ENCODE results near the gene TBC1D22A.

TBC1D22A gene

DNA sequence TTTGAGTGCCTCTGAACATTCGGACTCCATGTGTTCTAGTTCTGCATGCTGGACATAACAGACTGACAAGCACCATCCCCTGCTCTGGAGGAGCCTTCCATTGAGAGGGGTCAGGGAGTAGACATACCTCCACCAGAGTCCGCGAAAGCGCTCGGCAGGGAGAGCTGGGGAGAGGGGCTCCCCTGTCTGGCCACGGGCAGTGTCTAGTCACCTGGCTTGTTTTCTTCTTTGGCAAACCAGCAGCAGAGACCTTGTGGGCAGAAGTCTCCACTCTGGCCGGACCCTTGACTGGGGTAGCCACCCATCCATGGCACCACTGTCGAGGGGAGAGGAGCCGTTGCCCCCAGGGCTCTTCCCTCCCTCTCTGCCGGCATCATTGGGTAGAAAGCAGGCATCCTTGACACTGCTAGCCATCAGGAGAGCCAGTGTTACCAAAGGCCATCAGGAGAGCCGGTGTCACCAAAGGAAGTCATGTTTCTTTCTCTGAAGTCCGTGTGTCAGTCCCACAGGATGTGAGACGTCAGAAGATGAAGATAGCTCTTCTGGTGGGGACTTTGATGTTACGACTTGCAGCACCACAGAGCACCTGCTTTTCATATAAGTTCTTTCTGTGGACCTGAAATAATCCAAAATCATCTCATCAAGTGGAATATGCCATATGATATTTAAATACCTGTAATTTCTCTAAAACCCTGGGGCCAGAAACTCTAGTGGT is 305.6 kb downstream of the TBC1D22A start:
- no peak for DNase-seq

GRCh38 chr22:47068626-47068996 is 306.2 kb downstream of the TBC1D22A start:
- no peak for DNase-seq

DNA sequence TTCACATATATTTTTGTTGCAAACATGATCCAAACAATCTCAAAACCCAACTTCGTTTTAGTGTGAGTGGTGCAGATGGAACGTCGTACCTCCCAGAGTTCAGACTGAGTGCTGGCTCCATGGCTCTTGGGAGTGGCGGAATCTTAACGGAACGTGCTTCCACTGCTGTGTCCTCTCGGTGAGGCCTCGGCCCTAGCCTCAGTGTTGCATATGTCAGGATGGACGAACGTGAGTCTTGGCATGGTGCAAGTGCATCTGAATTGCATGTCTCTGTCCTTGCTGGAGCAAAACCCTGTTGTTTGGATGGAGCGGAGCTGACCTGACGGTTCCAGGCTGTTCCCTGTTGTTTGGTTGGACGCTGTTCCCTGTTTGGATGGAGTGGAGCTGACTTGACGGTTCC is 306.8 kb downstream of the TBC1D22A start:
- DNase-seq = no peak

GRCh38 chr22:47071078-47071806 is 308.8 kb downstream of the TBC1D22A start:
- DNase-seq = no peak

- no peak for DNase-seq
Observed at GRCh38 chr22:47071807-47072641, 309.6 kb downstream of the TBC1D22A start.

GRCh38 chr22:47072642-47072967 is 310.2 kb downstream of the TBC1D22A start:
- DNase-seq = no peak

- DNase-seq = no peak
Observed at GRCh38 chr22:47073075-47073474, 310.6 kb downstream of the TBC1D22A start.

GRCh38 chr22:47074105-47074504 is 311.7 kb downstream of the TBC1D22A start:
- no peak for DNase-seq

- no peak for DNase-seq
Observed at GRCh38 chr22:47075568-47075967, 313.1 kb downstream of the TBC1D22A start.

DNA sequence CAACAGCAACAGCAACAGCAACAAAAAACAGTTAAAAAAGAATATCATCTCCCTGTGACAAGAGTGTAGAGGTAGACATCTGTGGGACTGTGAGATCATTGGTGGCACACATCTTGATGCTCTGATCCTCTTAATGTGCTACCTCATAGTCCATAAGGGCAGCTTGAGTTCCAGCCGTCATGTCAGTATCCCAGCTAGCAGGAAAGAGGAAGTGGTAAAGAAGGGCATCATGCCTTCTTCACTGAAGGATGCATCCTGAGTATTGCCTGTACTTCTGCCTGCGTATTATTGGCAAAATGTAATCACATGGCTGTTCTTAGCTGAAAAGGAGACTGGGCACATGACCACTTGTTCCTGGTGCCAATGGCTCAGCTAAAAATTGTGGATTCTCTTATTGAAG is 314.3 kb downstream of the TBC1D22A start:
- no peak for DNase-seq

DNA sequence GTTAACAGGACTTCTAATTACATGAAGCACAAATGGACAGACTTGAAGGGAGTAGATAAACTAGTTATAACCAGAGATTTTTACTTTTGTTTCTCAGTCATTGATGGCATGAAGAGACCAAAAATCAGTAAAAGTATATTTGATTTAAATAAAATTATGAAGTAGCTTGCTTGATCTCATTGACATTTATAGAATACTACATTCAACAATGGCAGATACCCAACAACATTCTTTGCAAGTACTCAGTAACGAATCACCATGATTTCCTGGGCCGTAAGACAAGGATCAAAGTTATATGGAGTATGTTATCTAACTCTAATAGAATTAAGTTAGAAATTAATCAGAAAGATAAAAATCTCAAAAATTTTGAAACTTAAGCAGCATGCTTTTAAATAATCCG is 317.6 kb downstream of the TBC1D22A start:
- DNase-seq = no peak

- DNase-seq = no peak
Observed at GRCh38 chr22:47082505-47082904, 320.1 kb downstream of the TBC1D22A start.

DNA sequence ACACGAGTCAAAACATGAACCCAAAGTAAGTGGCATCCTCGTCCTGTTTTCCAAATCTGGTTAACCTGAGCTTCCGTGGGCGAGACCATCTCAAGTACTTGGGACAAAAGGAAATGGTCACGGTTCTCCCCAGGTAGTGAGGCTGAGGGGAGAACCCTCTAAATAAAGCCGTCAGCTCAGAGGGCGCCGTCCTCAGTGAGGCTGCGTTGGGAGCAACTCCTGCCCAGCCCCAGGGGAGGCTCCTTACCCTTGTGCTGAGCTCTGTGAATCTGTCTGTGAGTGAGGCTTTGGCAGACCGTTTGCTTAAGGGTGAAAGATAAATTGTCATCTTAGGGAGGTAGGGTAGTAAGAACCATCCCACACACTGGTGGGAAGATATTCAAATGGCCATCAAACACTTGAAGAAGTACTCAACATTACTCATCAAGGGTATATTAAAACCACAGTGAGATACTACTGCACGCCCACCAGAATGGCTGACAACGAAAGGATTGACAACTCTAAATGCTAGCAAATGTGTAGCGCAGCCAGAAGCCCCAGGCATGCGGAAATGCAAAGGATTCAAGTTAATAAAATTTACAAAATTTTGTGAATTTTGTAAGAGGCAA is 321.0 kb downstream of the TBC1D22A start:
- DNase-seq = no peak

DNA sequence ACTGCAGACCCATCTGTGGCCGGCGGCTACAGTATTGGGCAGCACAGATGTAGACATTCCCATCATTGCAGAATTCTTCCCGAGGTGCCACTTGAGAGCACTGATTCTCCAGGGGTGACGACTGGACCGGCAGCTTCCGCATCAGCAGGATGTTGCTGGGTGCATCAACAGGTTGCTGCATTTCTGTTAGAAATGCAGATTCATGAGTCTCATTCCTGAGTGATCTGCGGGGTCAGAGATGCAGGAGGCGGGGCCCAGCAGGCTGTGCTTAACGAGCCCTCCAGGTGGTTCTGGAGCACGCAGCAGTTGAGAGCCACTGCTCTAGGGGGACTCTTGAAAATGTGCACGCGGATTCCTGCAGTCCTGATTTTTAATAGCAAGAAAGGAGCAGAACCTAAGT is 321.8 kb downstream of the TBC1D22A start:
- no peak for DNase-seq

DNA sequence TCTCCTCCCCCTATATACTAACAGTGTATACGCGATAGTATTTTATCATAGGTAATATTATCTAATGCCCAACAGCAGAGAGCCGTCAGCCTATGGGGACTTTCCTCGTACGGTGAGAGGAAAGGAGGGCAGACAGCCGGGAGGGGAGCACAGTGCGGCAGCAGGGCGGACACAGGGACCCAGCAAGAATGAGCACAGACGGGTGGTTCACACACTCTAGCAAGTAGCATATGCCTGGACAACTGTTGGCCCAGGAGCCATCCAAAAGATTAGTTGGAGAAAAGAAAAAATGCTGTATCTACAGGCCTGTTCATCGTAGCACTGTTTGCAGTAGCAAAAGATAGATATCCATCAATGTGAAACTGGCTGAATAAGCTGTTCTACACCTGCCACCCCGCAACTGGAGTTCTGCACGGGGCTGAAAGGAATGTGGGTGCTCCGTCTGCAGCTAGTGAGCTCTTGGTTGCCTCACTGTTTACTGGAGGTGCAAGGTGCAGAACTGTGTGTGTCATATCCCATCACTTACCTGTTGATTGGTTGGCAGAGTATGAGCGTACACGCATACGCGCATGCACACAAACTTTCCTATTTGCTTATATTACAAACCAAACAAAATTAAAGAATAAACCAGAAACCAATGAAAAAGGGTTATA is 324.3 kb downstream of the TBC1D22A start:
- no peak for DNase-seq

DNA sequence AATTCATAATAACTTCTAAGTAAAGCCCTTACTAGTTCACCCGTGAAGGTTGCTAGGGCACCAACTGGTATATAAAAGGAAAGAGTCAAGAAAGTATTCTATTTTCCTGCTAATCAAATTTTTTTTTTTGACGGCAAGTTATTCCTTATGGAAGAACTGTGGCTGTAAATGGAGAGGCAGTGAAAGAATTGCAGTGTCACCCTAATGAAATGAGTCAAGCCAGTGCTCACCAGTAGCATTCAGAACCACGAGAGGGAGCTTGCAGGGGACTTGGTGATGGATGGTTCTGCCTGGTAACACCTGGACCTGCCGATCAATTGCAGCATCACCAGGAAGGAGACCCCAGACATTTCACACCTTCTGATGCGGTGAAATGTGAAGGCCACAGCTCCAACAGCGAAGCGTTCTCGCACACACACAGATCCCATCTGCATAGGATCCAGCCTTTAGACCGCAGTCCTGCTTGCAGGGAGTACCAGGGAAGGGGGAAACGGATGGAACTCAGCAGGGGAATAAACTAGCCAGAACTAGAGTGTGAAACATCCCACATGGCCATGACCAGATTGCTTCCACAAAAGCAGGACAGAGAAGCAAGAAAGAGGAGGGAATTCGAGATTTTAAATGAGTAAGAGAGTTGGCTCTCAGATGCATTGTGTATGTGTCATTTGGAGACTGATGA is 326.2 kb downstream of the TBC1D22A start:
- DNase-seq = no peak

DNA sequence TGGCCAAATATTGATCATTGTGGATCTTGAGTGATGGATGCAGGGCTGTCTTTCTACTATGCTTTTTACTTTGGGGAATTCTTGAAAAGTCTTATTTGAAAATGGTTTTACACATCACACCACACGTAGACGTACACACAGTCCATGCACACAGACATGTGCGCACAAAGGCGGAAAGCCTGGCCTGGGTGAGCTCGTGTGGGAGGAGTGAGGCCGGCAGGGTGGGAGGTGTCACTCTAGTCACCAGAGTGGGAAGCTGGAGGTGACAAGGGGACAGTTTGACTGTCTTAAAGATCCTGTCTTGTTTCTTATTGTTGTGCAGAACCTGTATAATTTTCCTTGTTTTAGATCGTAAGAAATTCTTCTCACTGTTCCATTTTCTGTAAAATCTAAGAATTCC is 326.9 kb downstream of the TBC1D22A start:
- no peak for DNase-seq

DNA sequence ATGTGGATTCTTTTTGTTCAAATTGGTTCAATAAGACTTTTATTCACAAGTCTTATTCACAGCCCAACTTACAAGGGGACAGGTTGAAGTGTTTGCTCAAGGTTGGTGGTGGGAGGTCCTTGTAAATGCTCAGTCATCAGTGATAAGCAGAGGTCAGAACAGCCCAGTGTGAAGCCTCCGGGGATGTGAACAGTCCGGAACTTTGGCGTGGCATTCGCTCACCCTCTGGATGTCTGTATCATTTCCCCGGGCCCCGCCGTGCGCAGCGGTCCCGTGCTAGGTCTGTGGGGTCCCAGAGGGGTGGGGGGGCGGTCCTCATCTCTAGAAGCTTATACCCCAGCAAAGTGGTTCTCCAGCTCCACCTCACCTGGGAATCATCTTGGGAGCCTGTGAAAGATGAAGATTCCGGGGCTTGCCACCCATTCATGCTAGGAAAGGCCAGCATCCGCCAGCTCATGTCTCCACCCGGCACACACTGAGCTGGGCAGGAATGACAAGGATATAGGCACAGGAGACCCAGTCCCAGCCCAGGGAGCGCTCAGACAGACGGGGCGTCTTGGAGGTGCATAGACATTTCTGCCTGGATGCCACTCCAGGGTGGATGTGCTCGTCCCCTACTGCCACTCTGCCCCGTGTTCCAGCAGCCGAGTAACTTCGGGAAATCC is 327.5 kb downstream of the TBC1D22A start:
- DNase-seq = no peak

DNA sequence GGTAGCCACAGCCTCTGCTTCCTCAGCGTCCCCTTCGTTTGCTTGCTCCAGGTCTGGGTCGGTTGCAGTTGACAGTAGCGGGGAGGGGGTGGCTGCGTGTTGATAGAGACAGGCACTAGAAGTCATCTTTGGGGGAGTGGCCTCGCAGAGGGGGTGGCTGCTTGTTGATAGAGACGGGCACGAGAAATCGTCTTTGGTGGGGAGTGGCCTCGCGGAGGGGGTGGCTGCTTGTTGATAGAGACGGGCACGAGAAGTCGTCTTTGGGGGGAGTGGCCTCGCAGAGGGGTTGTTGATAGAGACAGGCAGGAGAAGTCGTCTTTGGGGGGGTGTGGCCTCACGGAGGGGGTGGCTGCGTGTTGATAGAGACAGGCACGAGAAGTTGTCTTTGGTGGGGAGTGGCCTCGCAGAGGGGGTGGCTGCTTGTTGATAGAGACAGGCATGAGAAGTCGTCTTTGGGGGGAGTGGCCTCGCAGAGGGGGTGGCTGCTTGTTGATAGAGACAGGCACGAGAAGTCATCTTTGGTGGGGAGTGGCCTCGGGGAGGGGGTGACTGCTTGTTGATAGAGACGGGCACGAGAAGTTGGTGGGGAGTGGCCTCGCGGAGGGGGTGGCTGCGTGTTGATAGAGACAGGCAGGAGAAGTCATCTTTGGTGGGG is 328.3 kb downstream of the TBC1D22A start:
- peak; percentile 25 for DNase-seq

- DNase-seq = no peak
Observed at GRCh38 chr22:47091246-47091651, 328.8 kb downstream of the TBC1D22A start.

All from stimulated activated CD4-positive, alpha-beta T cell treated with anti-CD3 and anti-CD28 coated beads, Interleukin-1b, Interleukin-23, amount 100 ng/mL, for 48 hours (primary cell).